ENCODE results near the gene HLA-DOA. TPM values are rescaled to one million over a fixed set of nuclear protein-coding genes. Genes with fewer than 3 reads are reported as not detected.

HLA-DOA gene
- total RNA-seq, 1 donor from 2014 or later, result 0.21 TPM

DNA sequence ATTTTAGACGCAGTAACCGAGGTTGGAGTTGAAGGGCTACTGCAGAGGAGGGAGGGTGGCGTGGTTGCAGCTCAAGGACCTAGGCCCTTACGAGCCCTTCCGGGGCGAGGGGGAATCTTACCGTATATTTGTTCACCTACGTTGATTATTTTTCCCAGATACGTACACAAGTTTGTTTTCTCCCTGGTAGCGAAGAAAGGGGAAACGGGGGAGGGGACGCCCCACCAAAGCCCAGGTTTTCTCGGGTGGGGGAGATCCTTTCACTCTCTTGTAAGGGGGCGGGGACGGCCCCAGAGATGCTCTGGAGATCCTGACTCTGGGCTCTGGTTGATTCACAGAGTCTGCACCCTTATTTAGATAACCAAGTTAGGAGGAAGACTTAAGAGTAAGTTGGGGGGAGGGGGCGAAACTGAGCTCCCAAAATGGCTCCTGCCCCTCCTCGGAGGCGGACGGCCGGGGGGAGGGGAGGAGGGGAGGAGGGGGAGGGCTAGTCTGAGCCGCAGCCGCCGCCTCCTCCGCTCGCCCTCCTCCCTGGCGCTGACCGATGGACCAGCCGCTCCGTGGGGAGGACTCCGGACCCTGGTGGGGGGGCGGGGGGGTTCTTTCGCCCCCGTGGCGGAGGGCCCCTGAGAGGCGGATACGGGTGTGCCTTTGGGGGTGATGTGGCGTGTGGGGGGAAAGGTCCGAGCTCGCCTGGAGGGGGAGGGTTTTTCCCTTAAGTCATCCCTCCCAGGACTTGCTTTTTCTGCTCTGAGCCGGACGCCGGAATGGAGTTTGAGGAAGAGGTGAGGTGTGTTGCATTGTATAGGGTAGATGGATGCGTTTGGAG is 38.8 kb downstream of the HLA-DOA start:
- H3K9me3 Mint-ChIP-seq, result no peaks in the 10 kb centered on the region
- H3K27ac Mint-ChIP-seq, result peak overlapping the region; percentile 100
- intact Hi-C loops (cut with micrococcal nuclease), result loop anchor here (1.0 to 5.0 kb wide), 5 partner anchors 126 to 773 kb away; partner anchors contain the start of genes HSD17B8, PHF1, PSMB8 and TAPBP
- peaks cover 29% of the 10 kb centered on the region for H3K4me1 Mint-ChIP-seq
- no peaks in the 10 kb centered on the region for H3K27me3 Mint-ChIP-seq
- DNase-seq, result peak; percentile 92
- H3K4me3 Mint-ChIP-seq, result peak overlapping the region; percentile 94
- H3K36me3 Mint-ChIP-seq (ENCODE audit: low read depth), result peaks cover 63% of the 10 kb centered on the region

DNA sequence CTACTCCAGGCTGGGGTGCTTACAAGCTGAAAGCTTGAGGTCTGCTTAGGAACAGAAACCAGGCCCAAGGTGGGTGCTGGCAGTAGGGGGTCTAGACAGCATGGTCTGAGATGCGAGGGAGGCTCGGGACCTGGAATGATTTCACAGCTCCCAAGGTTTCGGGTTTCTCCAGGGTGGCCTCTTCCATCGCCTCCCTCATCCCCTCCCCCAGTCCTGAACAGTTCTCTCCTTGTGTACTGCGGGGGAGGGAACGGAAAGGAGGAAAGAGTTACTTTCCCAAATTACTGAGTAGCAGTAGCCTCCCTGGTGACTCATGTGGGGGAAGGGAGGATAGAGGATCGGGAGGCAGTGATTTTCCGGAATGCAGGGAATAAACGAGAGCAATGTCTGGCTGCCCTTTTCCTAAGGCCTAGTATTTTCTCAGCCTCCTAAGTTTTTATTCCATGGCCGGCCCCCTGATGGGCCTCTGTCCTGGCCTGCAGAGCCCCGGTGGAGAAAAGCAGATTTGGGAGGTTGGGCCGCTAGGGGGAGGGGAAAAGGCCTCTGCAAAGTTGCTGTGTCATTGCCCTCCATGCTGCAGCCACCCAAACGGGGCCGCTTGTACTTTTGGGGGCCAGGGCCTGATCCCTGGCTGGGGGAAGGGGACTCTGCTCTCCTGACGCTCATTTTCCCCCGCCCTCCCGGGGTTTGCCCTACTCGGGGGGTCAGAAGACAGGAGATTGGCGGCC is 39.5 kb downstream of the HLA-DOA start:
- H3K9me3 Mint-ChIP-seq, result no peaks in the 10 kb centered on the region
- H3K27me3 Mint-ChIP-seq, result no peaks in the 10 kb centered on the region
- peaks cover 55% of the 10 kb centered on the region for H3K36me3 Mint-ChIP-seq (ENCODE audit: low read depth)
- H3K27ac Mint-ChIP-seq, result peak overlapping the region; percentile 100
- intact Hi-C loops (cut with micrococcal nuclease), result loop anchor here (1.0 to 5.0 kb wide), 7 partner anchors 38 to 793 kb away; partner anchors contain the start of genes AGPAT1, HSD17B8, PHF1 and PSMB8
- DNase-seq, result peak; percentile 92
- peaks cover 26% of the 10 kb centered on the region for H3K4me1 Mint-ChIP-seq
- peak overlapping the region; percentile 94 for H3K4me3 Mint-ChIP-seq

DNA sequence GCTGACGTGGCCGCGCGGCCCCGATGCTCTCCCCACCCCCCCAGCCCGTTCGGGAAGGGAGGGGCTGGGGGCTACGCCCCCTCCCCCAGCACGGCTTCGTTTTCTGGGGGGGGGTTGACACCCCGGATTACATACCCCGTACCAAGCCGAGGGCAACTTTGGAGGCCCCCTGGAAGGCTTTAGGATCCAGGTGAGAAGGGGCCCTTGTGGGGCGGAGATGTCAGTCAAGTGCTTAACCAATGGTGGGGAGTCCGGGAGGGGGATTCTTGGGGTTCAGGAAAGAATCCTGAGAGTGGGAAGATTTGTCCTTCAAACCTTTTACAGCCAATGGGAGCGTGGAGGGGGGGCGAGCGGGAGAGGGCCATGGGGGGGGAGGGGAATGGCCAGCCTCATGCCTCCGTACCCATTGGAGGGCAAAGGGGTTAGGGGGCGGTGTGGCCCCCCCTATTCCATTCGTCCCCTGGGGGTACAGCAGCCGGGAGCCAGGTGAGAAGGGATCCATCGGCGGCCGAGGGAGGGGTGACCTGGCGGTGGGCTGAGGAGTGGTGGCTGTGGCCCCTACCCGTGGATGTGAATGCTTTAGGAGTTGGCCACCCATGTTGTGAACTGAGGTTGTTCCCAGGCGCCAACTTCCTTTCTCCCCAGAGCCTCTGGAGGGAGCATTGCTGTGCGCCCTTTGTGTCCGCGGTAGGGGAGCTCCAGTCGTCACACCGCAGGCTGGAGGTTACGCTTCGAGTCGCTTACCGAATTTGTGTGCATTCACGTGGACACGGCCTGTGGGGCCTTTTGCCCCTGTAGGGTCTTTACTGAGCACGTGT is 40.3 kb downstream of the HLA-DOA start:
- DNase-seq, result peak; percentile 88
- H3K27ac Mint-ChIP-seq, result peak overlapping the region; percentile 100
- intact Hi-C loops (cut with micrococcal nuclease), result loop anchor here (1.0 to 5.0 kb wide), 3 partner anchors 37 to 792 kb away; partner anchors contain the start of genes AGPAT1 and RNF5
- peaks cover 26% of the 10 kb centered on the region for H3K4me1 Mint-ChIP-seq
- no peaks in the 10 kb centered on the region for H3K9me3 Mint-ChIP-seq
- H3K36me3 Mint-ChIP-seq (ENCODE audit: low read depth), result peaks cover 48% of the 10 kb centered on the region
- peak overlapping the region; percentile 94 for H3K4me3 Mint-ChIP-seq
- H3K27me3 Mint-ChIP-seq, result no peaks in the 10 kb centered on the region

DNA sequence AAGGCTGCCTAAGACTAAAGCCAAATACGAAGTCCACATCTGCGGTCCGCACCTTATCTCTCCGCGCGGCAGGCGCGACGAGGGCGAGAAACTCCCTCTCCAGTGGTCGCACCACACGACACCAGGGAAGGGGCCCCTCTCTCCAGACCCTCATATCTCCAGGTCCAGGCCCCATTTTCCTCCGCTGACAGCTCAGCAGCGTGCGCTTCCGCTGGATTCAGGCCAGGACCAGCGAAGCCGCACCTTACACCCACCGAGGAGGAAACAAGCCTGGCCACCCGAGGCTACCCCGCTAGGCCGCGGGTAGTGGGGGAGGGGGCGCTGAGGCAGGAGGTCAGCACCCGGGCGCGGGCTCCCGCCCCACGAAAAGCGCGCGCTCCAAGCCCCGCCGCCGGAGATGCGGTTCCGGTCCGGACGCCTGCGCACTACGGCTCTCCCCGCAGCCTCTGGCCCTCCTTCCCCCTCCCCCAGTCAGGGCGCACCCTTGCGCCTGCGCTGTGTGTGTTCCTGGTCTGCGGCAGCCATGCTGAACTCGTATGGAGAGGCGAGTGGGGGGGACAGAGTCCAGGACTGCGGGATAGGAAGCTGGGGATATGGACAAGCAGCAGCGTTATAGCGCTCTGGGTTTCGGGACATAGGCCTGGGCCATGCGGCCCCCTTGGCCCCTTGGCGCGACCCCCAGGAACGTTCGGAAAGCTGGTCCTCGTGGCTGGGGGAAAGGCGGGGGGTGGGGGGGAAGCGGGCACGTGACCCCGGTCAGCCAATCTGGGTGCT is 41.1 kb downstream of the HLA-DOA start, which contains the start of gene BRD2:
Gene BRD2, plus strand, starts transcription at position 502 of the 774 bp plus-strand sequence. CDS start 4,305 bp downstream, outside the sequence.
- peaks cover 28% of the 10 kb centered on the region for H3K4me1 Mint-ChIP-seq
- H3K4me3 Mint-ChIP-seq, result peak within 1 kb of the TSS; percentile 94
- DNase-seq, result peak; percentile 99
- intact Hi-C loops (cut with micrococcal nuclease), result loop anchor here (1.0 to 5.0 kb wide), 3 partner anchors 36 to 791 kb away; partner anchors contain the start of genes AGPAT1 and RNF5
- no peaks in the 10 kb centered on the region for H3K9me3 Mint-ChIP-seq
- H3K27ac Mint-ChIP-seq, result peak within 1 kb of the TSS; percentile 100
- no peaks in the 10 kb centered on the region for H3K27me3 Mint-ChIP-seq
- H3K36me3 Mint-ChIP-seq (ENCODE audit: low read depth), result peaks cover 40% of the 10 kb centered on the region

DNA sequence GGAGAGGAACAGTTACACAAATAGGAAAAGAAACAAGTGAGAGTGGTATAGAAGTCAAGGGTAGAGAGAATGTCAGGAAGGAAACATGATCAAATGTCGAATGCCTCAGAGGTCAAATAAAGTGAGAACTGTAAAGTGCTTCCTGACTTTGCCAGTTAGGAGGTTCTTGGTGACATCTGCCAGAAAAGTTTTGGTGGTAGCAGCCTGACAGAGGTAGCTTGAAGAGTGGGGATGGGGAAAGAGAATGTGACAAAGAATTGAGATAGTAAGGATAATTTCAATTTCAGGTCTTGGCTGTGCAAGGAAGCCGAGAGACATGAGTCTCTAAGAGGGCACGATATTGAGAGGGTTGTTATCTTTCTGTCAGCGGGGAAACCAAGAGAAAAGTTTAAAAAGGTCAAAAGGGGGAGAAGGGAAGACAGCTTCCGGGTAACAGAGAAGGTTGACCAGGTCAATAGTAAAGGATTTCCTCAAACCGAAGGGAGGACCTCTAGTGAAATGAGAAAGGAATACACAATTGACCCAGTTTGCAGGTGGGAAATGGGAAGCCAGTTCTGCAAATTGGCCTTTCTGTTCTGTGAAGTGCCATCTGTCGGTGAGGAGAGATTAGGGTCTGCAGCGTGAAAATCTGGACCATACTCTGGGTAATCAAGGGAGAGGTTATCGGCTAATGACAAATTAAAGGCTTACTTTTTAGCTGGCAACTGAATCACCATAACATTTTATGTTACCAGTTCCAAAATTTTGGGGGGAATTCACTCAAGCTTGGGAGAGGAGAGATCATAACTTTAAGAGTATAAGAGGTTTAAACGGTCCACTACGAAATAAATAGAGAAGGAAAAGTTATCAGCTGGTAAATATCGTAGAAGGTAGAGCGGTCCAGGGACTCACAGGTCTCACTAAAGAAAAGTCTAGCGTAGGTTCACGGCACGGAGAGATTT is 42.0 kb downstream of the HLA-DOA start:
- H3K36me3 Mint-ChIP-seq (ENCODE audit: low read depth), result peaks cover 31% of the 10 kb centered on the region
- H3K4me1 Mint-ChIP-seq, result peaks cover 31% of the 10 kb centered on the region
- peak overlapping the region; percentile 94 for H3K4me3 Mint-ChIP-seq
- DNase-seq, result peak; percentile 82
- peak overlapping the region; percentile 100 for H3K27ac Mint-ChIP-seq
- H3K27me3 Mint-ChIP-seq, result no peaks in the 10 kb centered on the region
- intact Hi-C loops (cut with micrococcal nuclease), result loop anchor here (1.0 to 5.0 kb wide), 6 partner anchors 12 to 790 kb away; partner anchors contain the start of genes AGPAT1, HLA-DMB and RNF5
- H3K9me3 Mint-ChIP-seq, result no peaks in the 10 kb centered on the region

DNA sequence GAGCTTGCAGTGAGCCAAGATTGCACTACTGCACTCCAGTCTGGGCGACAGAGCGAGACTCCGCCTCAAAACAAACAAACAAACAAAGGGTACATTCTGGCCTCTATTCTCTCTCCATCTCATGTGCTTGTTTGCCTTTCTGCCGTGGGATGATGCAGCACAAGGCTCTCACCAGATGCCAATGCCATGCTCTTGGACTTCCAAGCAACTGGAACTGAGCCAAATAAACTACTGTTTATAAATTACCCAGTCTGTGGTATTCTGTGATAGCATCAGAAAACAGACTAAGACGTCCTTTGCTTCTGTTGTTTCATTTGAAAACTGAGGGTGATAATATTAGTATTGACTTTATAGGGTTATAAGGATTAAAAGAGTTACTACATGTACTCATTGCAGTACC is 44.6 kb downstream of the HLA-DOA start:
- H3K4me3 Mint-ChIP-seq, result no peak overlapping the region
- intact Hi-C loops (cut with micrococcal nuclease), result loop anchor here (5.0 kb wide), 2 partner anchors 32 to 787 kb away; partner anchors contain the start of genes AGPAT1 and RNF5
- H3K36me3 Mint-ChIP-seq (ENCODE audit: low read depth), result peaks cover 10% of the 10 kb centered on the region
- DNase-seq, result no peak
- H3K27ac Mint-ChIP-seq, result no peak overlapping the region
- H3K9me3 Mint-ChIP-seq, result no peaks in the 10 kb centered on the region
- peaks cover 37% of the 10 kb centered on the region for H3K4me1 Mint-ChIP-seq
- H3K27me3 Mint-ChIP-seq, result no peaks in the 10 kb centered on the region

DNA sequence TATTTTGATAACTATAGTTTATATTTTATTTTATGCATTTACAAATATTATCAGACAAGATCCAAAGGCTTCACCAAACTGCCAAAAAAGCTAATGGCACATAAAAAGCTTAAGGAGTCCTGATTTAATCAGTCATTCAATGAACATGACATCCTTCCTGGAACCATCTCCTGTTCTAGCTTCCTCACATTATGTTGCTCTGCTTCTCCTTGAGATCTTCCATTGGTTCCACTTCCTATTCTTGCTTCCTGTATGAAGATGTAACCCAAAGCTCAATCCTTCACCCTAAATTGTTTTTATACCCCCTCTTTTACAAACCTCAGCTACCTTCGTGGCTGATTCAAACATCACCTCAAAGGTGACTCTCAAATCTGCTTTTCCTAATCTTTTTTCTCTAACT is 45.5 kb downstream of the HLA-DOA start:
- Mint-ChIP-seq H3K27me3 (no peaks in the 10 kb centered on the region), H3K4me1 (peaks cover 37% of the 10 kb centered on the region), H3K4me3 (no peak overlapping the region), H3K27ac (no peak overlapping the region), H3K9me3 (no peaks in the 10 kb centered on the region), H3K36me3 (ENCODE audit: low read depth) (peaks cover 6% of the 10 kb centered on the region)
- no peak for DNase-seq
- intact Hi-C loops (cut with micrococcal nuclease), result no loop called here

DNA sequence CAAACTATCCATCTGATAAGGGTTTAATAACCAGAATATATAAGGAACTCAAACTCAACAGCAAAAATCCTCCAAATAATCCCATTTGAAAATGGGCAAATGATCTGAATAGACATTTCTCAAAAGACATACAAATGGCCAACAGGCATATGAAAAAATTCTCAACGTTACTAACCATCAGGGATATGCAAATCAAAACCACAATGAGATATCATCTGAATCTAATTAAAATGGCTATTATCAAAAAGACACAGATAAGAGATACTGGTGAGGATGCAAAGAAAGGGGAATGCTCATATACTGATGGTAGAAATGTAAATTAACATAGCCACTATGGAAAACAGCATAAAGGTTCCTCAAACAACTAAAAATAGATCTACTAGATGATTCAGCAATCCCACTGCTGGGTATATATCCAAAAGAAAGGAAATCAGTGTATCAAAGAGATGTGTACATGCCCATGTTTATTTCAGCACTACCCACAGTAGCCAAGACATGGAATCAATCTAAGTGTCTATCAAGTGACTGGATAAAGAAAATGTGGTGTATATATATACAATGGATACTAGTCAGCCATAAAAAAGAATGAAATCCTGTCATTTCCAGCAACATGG is 47.1 kb downstream of the HLA-DOA start:
- H3K27ac Mint-ChIP-seq, result no peak overlapping the region
- intact Hi-C loops (cut with micrococcal nuclease), result no loop called here
- H3K4me3 Mint-ChIP-seq, result no peak overlapping the region
- H3K36me3 Mint-ChIP-seq (ENCODE audit: low read depth), result peaks cover 3% of the 10 kb centered on the region
- peaks cover 32% of the 10 kb centered on the region for H3K4me1 Mint-ChIP-seq
- DNase-seq, result no peak
- no peaks in the 10 kb centered on the region for H3K9me3 Mint-ChIP-seq
- no peaks in the 10 kb centered on the region for H3K27me3 Mint-ChIP-seq

DNA sequence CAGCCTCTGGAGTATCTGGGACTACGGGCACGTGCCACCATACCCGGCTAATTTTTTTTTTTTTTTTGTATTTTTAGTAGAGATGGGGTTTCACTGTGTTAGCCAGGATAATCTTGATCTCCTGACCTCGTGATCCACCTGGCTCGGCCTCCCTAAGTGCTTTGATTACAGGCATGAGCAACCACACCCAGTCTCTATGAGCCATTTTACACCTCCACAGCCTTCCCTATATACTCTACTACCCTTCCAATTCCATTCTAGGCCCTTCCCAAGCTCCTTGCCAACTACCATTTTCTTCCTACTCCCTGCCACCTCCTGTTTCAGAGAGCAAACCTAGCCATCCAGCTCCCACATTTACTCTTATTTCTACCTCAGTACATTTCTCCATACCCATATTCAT is 48.8 kb downstream of the HLA-DOA start:
- Mint-ChIP-seq H3K9me3 (no peaks in the 10 kb centered on the region), H3K27ac (no peak overlapping the region)
- intact Hi-C loops (cut with micrococcal nuclease), result no loop called here

DNA sequence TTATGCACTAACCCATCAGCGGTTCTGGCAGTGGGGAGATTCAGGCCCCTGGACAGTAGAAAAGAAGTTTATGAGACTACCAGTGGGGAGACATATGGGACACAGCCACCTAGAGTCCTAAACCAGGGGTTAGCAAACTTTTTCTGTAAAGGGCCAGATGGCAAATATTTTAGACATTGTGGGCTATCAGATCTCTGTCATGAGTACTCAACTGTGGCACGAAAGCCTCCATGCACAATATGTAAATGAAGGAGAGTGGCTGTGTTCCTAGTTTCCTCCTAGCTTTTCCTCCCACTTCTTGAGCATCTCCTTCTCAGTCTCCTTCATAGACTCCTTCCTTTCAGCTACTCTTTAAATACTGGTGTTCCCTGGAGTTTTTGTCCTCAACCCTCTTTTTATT is 53.2 kb downstream of the HLA-DOA start:
- H3K27ac Mint-ChIP-seq, result no peak overlapping the region
- intact Hi-C loops (cut with micrococcal nuclease), result no loop called here
- H3K9me3 Mint-ChIP-seq, result no peaks in the 10 kb centered on the region
- H3K27me3 Mint-ChIP-seq, result no peaks in the 10 kb centered on the region
- peaks cover 3% of the 10 kb centered on the region for H3K36me3 Mint-ChIP-seq (ENCODE audit: low read depth)
- H3K4me1 Mint-ChIP-seq, result peaks cover 40% of the 10 kb centered on the region
- H3K4me3 Mint-ChIP-seq, result no peak overlapping the region
- DNase-seq, result no peak

More for the DNA sequence above, 48.8 kb downstream of the HLA-DOA start:
- H3K4me1 Mint-ChIP-seq, result peaks cover 25% of the 10 kb centered on the region
- peaks cover 3% of the 10 kb centered on the region for H3K36me3 Mint-ChIP-seq (ENCODE audit: low read depth)
- no peaks in the 10 kb centered on the region for H3K27me3 Mint-ChIP-seq
- no peak for DNase-seq
- H3K4me3 Mint-ChIP-seq, result no peak overlapping the region

DNA sequence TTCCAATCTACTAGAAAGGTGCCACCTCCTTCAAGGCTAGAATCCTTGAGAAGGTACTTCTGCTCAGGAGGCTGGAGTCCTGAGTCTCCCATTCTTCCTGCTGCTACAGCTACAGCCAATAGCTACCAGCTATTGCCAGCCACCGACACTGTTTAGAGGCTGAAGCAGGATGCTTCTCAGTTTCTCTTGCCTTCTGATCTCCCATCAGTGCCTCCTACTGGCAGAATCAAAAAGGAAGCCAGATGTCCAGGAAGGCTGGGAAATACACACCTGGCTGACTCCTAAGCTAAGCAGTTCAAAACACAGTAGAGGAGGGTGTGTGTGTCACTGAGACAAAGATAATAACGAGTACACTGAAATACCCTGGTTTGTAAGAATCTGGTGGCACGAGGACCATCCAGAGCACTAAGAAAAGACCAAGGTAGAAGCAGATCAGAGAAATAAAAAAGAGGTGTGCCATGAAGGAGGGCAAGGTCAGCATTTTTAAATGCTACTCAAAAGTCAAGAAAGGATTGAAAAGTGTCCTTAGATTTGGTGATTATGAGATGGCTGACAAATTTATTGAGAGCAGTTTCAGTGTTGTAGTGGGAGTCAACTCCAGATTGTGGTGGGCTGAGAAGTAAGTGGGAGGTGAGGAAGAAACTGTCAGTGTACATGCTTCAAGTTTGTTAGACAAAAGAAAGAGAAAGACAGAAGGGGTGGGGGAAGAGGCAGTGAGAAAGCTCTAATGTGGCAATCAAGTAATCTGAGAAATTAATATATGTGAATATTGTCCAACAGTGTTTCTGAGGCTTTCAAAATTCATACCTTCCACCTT is 54.2 kb downstream of the HLA-DOA start:
- H3K9me3 Mint-ChIP-seq, result no peaks in the 10 kb centered on the region
- DNase-seq, result peak; percentile 85
- peaks cover 1% of the 10 kb centered on the region for H3K36me3 Mint-ChIP-seq (ENCODE audit: low read depth)
- intact Hi-C loops (cut with micrococcal nuclease), result loop anchor here (1.0 kb wide), 1 partner anchor 12 kb away; no protein-coding TSS in a partner anchor
- H3K4me3 Mint-ChIP-seq, result peak overlapping the region; percentile 29
- peaks cover 44% of the 10 kb centered on the region for H3K4me1 Mint-ChIP-seq
- H3K27ac Mint-ChIP-seq, result peak overlapping the region; percentile 58
- H3K27me3 Mint-ChIP-seq, result no peaks in the 10 kb centered on the region

Measured in activated CD4-positive, alpha-beta T cell treated with anti-CD3 and anti-CD28 coated beads, Interleukin-2, amount 10 ng/mL, durations not matched to agents 24 days and 14 days (primary cell).